Small intestine (tissue), 7 donors: Measurements from ENCODE around the gene PHLPP1. TPM values are rescaled to one million over a fixed set of nuclear protein-coding genes. Genes with fewer than 3 reads are reported as not detected.
A peak's percentile ranks its signal among the peaks of the same experiment; 100 is the strongest.

Experiments
- DNase-seq, 2 donors: peaks; one replicate each; pipeline versions ENCODE4 v3.0.0 to v3.0.0-alpha.2; 2013
- FAIRE-seq: peaks from 2 replicates; lab custom pipeline; 2012; peaks lifted over from hg19 to GRCh38; lab: Jason Lieb, UNC
- H3K27ac ChIP-seq, 3 donors: one replicate each; pipeline ENCODE4 v1.5.1; 2013; ENCODE audit warnings: low read length in 2 of 3, mild to moderate bottlenecking in 2 of 3, control low read depth in 1 of 3, inconsistent platforms in 1 of 3, low read depth in 1 of 3, moderate library complexity in 1 of 3
- H3K27me3 ChIP-seq, 3 donors: one replicate each; pipeline ENCODE4 v1.6.1; 2013; ENCODE audit warnings: low read length in 3 of 3, inconsistent platforms in 1 of 3; ENCODE audit not compliant: control insufficient read depth in 3 of 3, insufficient read depth in 3 of 3
- H3K36me3 ChIP-seq, 3 donors: one replicate each; pipeline ENCODE4 v1.6.1; 2013; ENCODE audit warnings: low read length in 3 of 3, inconsistent platforms in 1 of 3, low read depth in 1 of 3, mild to moderate bottlenecking in 1 of 3, moderate library complexity in 1 of 3; ENCODE audit not compliant: control insufficient read depth in 3 of 3, insufficient read depth in 2 of 3
- H3K4me1 ChIP-seq, 3 donors: one replicate each; pipeline ENCODE4 v1.6.1; 2013; ENCODE audit warnings: low read length in 2 of 3, inconsistent platforms in 1 of 3, low read depth in 1 of 3, mild to moderate bottlenecking in 1 of 3, moderate library complexity in 1 of 3; ENCODE audit not compliant: control insufficient read depth in 3 of 3, insufficient read depth in 2 of 3
- H3K4me3 ChIP-seq, 3 donors: one replicate each; pipeline ENCODE4 v1.5.1; 2013; ENCODE audit warnings: low read length in 3 of 3, control low read depth in 1 of 3, inconsistent platforms in 1 of 3, low read depth in 1 of 3, mild to moderate bottlenecking in 1 of 3, moderate library complexity in 1 of 3
- H3K9me3 ChIP-seq, 2 donors: one replicate each; pipeline ENCODE4 v1.6.1; 2013; ENCODE audit warnings: low read depth in 1 of 2, low read length in 1 of 2; ENCODE audit not compliant: control insufficient read depth in 2 of 2, insufficient read depth in 1 of 2
- WGBS, 3 donors: extraction: QIAGEN DNeasy Blood & Tissue Kit; methylation state at CpG; one replicate each; pipeline ENCODE4 v1.1.7; 2013; 5-methylcytosine and 5-hydroxymethylcytosine counted together
- polyA plus RNA-seq, 4 donors: library from polyadenylated mRNA; stranded (reverse) in 3 of 4; unstranded in 1 of 4; fragments of 200-250 nt in 3 of 4; fragments of 120-200 nt in 1 of 4; gene quantifications; one replicate each; pipeline versions ENCODE4 v1.2.1 to v1.2.3, GENCODE V29; 2013
- donor health status: healthy with polysubstance abuse.
- donor health status: control.
- donor health status: control.
- donor health status: Bipolar disorder and iron deficiency.
- donor health status: healthy.

PHLPP1 gene
- polyA plus RNA-seq, 4 donors = 3.2 to 13.1 (median 5.4) TPM

DNA sequence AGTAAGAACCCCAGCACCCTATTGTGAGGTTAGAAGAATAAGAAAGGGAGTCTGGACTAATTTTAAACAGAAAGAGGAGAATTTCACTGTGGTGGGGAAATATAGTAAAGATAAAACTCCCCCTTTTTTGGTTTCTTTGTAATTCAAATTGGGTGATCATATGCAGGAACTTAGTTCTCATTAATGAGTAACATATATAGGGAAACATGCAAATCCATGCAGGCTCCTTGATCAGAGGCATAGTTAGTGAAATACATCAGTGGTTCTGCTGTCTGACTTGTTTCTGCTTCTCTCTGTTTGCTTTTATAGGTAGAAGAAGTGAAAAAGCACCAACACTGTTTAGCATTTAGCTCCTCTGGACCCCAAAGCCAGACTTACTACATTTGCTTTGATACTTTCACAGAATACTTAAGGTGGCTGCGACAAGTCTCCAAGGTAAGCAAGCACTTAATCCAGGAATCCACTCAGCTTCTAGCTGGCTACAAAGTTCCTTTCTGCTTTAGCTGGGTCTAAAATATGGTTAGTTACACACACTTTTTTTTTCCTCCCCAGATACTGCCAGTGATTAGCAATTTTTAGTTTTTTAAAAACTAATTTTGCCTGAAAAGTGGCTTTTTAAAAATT lies 123.2 kb downstream of the PHLPP1 start:
- Histone ChIP-seq H3K27ac (no peak overlapping the region), H3K4me3 (no peak overlapping the region), H3K9me3 (no peaks in the 10 kb centered on the region), H3K36me3 (peaks cover 0 to 3% (median 1%) of the 10 kb centered on the region in 3 donors), H3K4me1 (peaks cover 0 to 3% (median 0%) of the 10 kb centered on the region in 3 donors), H3K27me3 (no peaks in the 10 kb centered on the region)
- WGBS, 3 donors = 86 to 93% (median 90%) methylated on average over 1 of the region's 1 CpG
- no peak for FAIRE-seq
- no peak for DNase-seq

DNA sequence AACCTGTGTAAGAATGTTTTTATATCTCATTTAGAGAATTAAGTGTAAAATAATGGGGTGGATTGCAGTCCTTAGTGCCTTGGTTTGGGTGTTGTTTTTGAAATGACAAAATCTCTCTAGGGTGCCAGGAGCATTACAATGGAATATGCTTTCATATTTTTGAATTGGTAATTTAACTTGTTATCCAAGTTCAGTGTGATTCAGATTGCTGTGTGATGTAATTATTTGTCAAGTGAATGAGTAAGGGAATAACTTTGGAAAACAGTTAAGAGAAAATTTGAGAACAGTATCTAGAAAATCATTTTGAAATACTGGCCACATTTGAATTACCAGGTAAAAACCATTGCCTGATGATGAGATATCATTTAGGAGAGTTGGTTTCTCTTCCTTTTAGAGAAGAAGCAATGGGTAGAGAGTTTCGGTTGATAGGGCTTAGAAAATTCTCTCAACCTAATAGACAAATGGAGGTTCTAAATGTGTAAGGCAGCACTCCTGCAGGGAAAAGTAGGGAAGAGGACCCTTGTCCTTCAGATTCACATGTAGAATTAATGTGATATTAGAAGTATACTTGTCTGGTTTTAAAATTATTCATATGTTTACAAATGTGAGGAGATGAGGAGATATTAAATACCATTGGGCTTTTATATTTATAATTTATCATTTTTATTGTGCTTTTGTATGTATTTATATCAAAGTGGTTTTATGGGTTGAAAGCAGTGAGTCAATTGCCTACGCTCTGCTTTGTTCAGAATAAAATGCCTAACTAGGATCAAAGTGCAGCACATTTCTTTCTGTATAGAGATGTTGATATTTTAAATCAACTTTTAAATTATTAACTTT lies 124.8 kb downstream of the PHLPP1 start:
- no peak overlapping the region for H3K4me3 ChIP-seq
- DNase-seq (peak in 1 of 2 donors; percentile 16), FAIRE-seq (peak; percentile 92)
- H3K9me3 ChIP-seq = no peaks in the 10 kb centered on the region
- peaks cover 0 to 3% (median 1%) of the 10 kb centered on the region in 3 donors for H3K36me3 ChIP-seq
- 62 to 76% (median 74%) methylated on average over 2 of the region's 2 CpGs for WGBS, 3 donors
- no peaks in the 10 kb centered on the region for H3K27me3 ChIP-seq
- no peak overlapping the region for H3K27ac ChIP-seq
- H3K4me1 ChIP-seq = peaks cover 0 to 3% (median 0%) of the 10 kb centered on the region in 3 donors

DNA sequence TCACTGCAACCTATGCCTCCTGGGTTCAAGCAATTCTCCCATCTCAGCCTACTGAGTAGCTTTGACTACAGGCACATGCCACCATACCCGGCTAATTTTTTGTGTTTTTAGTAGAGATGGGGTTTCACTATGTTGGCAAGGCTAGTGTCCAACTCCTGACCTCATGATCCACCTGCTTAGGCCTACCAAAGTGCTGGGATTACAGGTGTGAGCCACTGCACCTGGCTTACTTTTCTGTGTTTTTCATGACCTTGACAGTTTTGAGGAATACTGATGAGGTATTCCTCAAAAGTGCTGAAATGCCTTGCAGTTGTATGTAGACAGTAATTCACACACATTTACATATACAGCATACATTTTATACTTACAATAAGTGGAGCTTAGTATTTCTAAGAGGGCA lies 126.1 kb downstream of the PHLPP1 start:
- Histone ChIP-seq H3K4me3 (no peak overlapping the region), H3K4me1 (peaks cover 0 to 3% (median 0%) of the 10 kb centered on the region in 3 donors), H3K27ac (no peak overlapping the region), H3K9me3 (no peaks in the 10 kb centered on the region), H3K27me3 (no peaks in the 10 kb centered on the region), H3K36me3 (peaks cover 0 to 1% (median 0%) of the 10 kb centered on the region in 3 donors)
- no peak for DNase-seq
- WGBS, 3 donors = 88 to 100% (median 95%) methylated on average over 1 of the region's 1 CpG
- FAIRE-seq = no peak

DNA sequence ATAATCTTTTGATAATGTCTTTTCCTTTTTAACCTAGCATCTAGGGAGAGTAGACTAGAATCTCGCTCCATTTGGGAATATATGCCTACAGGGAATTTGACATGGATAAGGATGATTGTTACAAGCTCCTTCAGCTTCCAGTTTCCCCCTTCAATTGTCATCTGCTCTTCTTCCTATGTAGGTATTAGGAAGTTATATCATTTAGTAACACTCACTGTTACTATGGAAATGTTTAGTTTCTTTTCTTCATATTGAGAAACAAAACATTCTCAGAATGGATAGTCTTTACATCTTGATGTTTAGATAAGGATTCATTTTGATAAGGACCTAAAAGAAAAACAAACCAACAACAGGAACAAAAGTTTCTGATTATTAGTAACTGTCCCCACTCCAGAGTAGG lies 127.6 kb downstream of the PHLPP1 start:
- 90 to 100% (median 97%) methylated on average over 1 of the region's 1 CpG for WGBS, 3 donors
- no peaks in the 10 kb centered on the region for H3K27me3 ChIP-seq
- FAIRE-seq (peak; percentile 5), DNase-seq (no peak)
- no peak overlapping the region for H3K27ac ChIP-seq
- peaks cover 0 to 3% (median 0%) of the 10 kb centered on the region in 3 donors for H3K4me1 ChIP-seq
- no peak overlapping the region for H3K4me3 ChIP-seq
- no peaks in the 10 kb centered on the region for H3K9me3 ChIP-seq
- H3K36me3 ChIP-seq = peaks cover 0 to 1% (median 0%) of the 10 kb centered on the region in 3 donors

DNA sequence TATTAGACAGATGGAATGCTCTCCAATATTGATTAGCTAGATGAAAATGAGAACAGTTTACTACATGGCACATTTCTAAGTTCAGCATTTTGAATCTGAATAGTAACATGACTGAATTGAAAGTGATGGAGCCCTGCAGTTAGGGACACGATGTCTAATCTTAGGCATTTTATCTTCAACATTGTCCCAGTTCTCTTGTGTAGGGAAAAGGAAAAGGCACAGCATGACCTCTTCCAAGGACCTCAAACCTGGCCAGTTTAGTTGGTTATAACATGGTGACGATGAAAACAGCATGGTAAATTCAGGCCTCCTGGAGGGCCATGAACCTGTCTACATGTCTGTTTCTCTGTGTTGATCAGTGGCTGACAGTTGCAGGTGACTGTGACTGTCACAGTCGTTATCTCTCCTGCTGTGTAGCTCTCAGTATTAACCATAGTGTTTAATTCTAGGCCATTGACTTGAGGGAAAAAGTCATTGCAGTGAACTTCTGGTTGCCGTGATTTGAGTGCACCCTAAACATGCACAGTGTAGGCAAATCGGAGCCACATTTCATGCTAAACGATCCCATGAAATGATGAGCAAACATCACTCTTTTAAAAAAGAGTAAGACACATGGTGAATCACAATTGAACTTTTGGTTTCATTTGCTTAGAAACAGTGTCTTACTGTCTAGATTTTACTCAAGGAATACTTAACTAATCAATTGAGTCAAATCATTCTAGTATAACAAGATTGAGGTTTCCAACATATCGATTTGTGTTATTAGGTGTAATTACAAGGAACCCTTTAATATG lies 129.7 kb downstream of the PHLPP1 start:
- Histone ChIP-seq H3K4me1 (no peaks in the 10 kb centered on the region), H3K4me3 (no peak overlapping the region), H3K36me3 (peaks cover 0 to 2% (median 0%) of the 10 kb centered on the region in 3 donors), H3K9me3 (no peaks in the 10 kb centered on the region), H3K27me3 (no peaks in the 10 kb centered on the region), H3K27ac (no peak overlapping the region)
- 74 to 81% (median 80%) methylated on average over 7 of the region's 7 CpGs for WGBS, 3 donors
- FAIRE-seq (no peak), DNase-seq (no peak)

DNA sequence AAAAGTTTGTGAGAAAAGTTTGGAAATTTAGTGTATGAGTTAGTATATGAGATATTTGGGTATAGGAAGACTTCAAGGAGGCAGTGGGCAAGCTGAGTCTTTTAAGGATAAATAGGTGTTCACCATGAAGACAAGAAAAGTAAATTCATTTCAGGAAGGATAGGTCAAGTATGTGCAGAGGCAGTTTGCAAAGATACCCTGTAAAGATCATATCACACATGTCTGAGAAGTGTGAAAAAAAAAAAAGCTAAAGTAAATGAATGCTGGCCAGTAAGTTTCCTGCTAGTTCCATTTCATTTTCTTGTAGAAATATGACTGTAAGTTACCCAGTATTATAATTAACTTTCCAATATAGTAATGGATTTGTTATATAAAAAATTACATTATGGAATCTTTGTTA lies 131.0 kb downstream of the PHLPP1 start:
- H3K4me1 ChIP-seq = no peaks in the 10 kb centered on the region
- H3K27ac ChIP-seq = no peak overlapping the region
- H3K27me3 ChIP-seq = no peaks in the 10 kb centered on the region
- H3K9me3 ChIP-seq = no peaks in the 10 kb centered on the region
- peaks cover 0 to 2% (median 0%) of the 10 kb centered on the region in 3 donors for H3K36me3 ChIP-seq
- DNase-seq (no peak), FAIRE-seq (peak; percentile 15)
- H3K4me3 ChIP-seq = no peak overlapping the region

DNA sequence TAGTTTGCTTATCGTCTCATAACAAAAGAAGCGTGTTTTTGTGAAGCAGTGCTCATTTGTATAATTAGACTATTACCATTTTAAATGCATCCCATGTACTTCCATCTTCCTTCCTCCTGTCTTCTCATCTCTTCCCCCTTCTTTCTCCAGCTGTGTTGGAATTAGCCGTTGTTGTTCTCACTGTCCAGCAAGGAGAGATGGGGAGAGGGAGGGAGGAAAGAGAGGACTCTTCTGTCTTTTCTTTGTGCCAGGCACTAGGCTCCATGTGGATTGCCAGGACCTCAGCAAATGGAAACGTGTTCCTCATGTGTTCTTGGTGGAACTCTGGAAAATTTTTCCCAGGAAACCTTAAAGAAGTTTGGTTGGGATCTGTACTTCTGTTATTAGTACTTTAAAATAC lies 131.7 kb downstream of the PHLPP1 start:
- DNase-seq = no peak
- no peaks in the 10 kb centered on the region for H3K4me1 ChIP-seq
- no peaks in the 10 kb centered on the region for H3K9me3 ChIP-seq
- no peaks in the 10 kb centered on the region for H3K27me3 ChIP-seq
- H3K4me3 ChIP-seq = no peak overlapping the region
- no peak for FAIRE-seq
- H3K27ac ChIP-seq = no peak overlapping the region
- WGBS, 3 donors = 78 to 86% (median 84%) methylated on average over 4 of the region's 4 CpGs
- H3K36me3 ChIP-seq = peaks cover 0 to 5% (median 0%) of the 10 kb centered on the region in 3 donors

DNA sequence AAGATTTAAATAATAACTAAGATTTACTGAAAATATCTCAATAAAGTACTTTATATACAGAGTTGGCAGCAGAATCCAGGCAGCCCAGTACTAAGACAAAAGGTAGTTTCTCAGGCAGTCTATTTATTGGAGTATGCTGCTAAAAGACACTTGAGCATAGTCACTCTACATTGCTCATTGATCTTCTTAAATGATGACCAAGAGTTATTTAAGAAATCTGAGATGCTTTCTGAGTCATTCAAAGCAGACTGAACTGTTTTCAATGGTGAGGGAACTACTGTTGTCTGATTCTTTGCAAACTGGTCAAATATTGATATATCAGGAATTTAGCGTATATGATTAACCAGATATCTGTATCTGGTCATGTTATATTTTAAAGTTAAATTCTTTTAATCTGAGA lies 133.6 kb downstream of the PHLPP1 start:
- FAIRE-seq = no peak

More for the DNA sequence above, 133.6 kb downstream of the PHLPP1 start:
- DNase-seq = no peak
- Histone ChIP-seq H3K4me3 (no peak overlapping the region), H3K27ac (no peak overlapping the region), H3K27me3 (no peaks in the 10 kb centered on the region), H3K9me3 (no peaks in the 10 kb centered on the region), H3K36me3 (peaks cover 0 to 5% (median 0%) of the 10 kb centered on the region in 3 donors), H3K4me1 (no peaks in the 10 kb centered on the region)
- 96 to 100% (median 100%) methylated on average over 1 of the region's 1 CpG for WGBS, 3 donors
